HepG2 (cell line): Measurements from ENCODE around the gene CPT1B. TPM values are rescaled to one million over a fixed set of nuclear protein-coding genes. Genes with fewer than 3 reads are reported as not detected.

Experiments used
- FOXO1 ChIP-seq: sonication (generic); formaldehyde crosslinking; IDR thresholded peaks from 2 replicates; pipeline ENCODE4 v1.4.0; 2020; ENCODE audit warnings: missing genetic modification reagents
- GATAD1 ChIP-seq: IDR thresholded peaks from 2 replicates; pipeline ENCODE4 v1.6.1; 2016; ENCODE audit warnings: missing genetic modification reagents, missing compliant biosample characterization
- GZF1 ChIP-seq: sonication (generic); formaldehyde crosslinking; IDR thresholded peaks from 2 replicates; pipeline ENCODE4 v1.5.1; 2020; ENCODE audit warnings: mild to moderate bottlenecking, missing genetic modification reagents
- HDAC1 ChIP-seq: sonication (generic); formaldehyde crosslinking; IDR thresholded peaks from 2 replicates; pipeline ENCODE4 v1.5.1; 2020; ENCODE audit warnings: mild to moderate bottlenecking, missing genetic modification reagents
- KAT7 ChIP-seq: IDR thresholded peaks from 2 replicates; pipeline ENCODE4 v1.6.1; 2018; ENCODE audit warnings: borderline replicate concordance, missing compliant biosample characterization
- MAZ ChIP-seq, 2 experiments: sonication (generic) in 1 of 2; formaldehyde crosslinking in 1 of 2; IDR thresholded peaks; 2 replicates each; pipeline versions ENCODE4 v1.5.0 to v1.6.1; 2012 to 2020; ENCODE audit warnings: low read depth in 2 of 2, mild to moderate bottlenecking in 2 of 2, borderline replicate concordance in 1 of 2, improper control_type of control experiment in 1 of 2, low read length in 1 of 2, missing genetic modification reagents in 1 of 2, moderate library complexity in 1 of 2
- MBD4 ChIP-seq: IDR thresholded peaks from 2 replicates; pipeline ENCODE4 v1.6.1; 2012; ENCODE audit warnings: low read length, inconsistent platforms, borderline replicate concordance
- MYNN ChIP-seq: sonication (generic); formaldehyde crosslinking; IDR thresholded peaks from 2 replicates; pipeline ENCODE4 v1.4.0; 2020; ENCODE audit warnings: mild to moderate bottlenecking, low read depth, missing genetic modification reagents
- PAF1 ChIP-seq: IDR thresholded peaks from 2 replicates; pipeline ENCODE4 v1.6.1; 2016; ENCODE audit warnings: missing genetic modification reagents, missing compliant biosample characterization
- PHF5A ChIP-seq: IDR thresholded peaks from one replicate; pipeline ENCODE4 v1.6.1; 2018; ENCODE audit warnings: low read depth, missing genetic modification reagents; ENCODE audit not compliant: unreplicated experiment
- PPARG ChIP-seq: conservative IDR thresholded peaks from 2 replicates; pipeline ENCODE4 v1.6.1; 2016; ENCODE audit warnings: missing biosample characterization, missing genetic modification reagents
- RAD21 ChIP-seq: fragments of 450-650 bp; formaldehyde crosslinking; IDR thresholded peaks from 2 replicates; pipeline ENCODE4 v1.5.0; 2020; ENCODE audit warnings: mild to moderate bottlenecking
- RBAK ChIP-seq: sonication (generic); formaldehyde crosslinking; IDR thresholded peaks from 2 replicates; pipeline ENCODE4 v1.5.1; 2020; ENCODE audit warnings: mild to moderate bottlenecking, missing genetic modification reagents
- ZFP36L2 ChIP-seq: sonication (generic); formaldehyde crosslinking; IDR thresholded peaks from 2 replicates; pipeline ENCODE4 v1.4.0; 2020; ENCODE audit warnings: missing genetic modification reagents
- ZFY ChIP-seq: sonication (generic); formaldehyde crosslinking; IDR thresholded peaks from 2 replicates; pipeline ENCODE4 v1.4.0; 2020; ENCODE audit warnings: missing genetic modification reagents
- ZKSCAN5 ChIP-seq: sonication (generic); formaldehyde crosslinking; IDR thresholded peaks from 2 replicates; pipeline ENCODE4 v1.5.1; 2020; ENCODE audit warnings: mild to moderate bottlenecking, missing genetic modification reagents
- ZNF225 ChIP-seq: sonication (generic); formaldehyde crosslinking; IDR thresholded peaks from 2 replicates; pipeline ENCODE4 v1.4.0; 2020; ENCODE audit warnings: mild to moderate bottlenecking, missing genetic modification reagents
- ZNF234 ChIP-seq: sonication (generic); formaldehyde crosslinking; conservative IDR thresholded peaks from 2 replicates; pipeline ENCODE4 v1.5.1; 2020; ENCODE audit warnings: mild to moderate bottlenecking, missing genetic modification reagents
- ZNF547 ChIP-seq: sonication (generic); formaldehyde crosslinking; IDR thresholded peaks from 2 replicates; pipeline ENCODE4 v1.5.1; 2020; ENCODE audit warnings: mild to moderate bottlenecking, missing genetic modification reagents
- ZSCAN21 ChIP-seq: sonication (generic); formaldehyde crosslinking; IDR thresholded peaks from 2 replicates; pipeline ENCODE4 v1.8.0; 2022; ENCODE audit warnings: mild to moderate bottlenecking, missing genetic modification reagents, moderate library complexity, borderline replicate concordance
- polyA plus RNA-seq, 8 experiments: library from polyadenylated mRNA; depleted of rRNA in 3 of 8; stranded (reverse) in 7 of 8; unstranded in 1 of 8; fragments of >200 nt; fragmentation: Illumina TruSeq in 4 of 8; extraction: Trizol in 4 of 8; gene quantifications; 2 replicates each; pipeline versions ENCODE4 v1.2.1 to v1.2.3, GENCODE V29; 2011 to 2016; ENCODE audit warnings: low read depth in 4 of 8, missing spikeins in 1 of 8, mixed read lengths in 1 of 8; ENCODE audit not compliant: insufficient read depth in 1 of 8
- total RNA-seq, 5 experiments: library from RNA; depleted of rRNA; stranded (reverse); fragments of >200 nt; fragmentation: Illumina TruSeq; extraction: Trizol; gene quantifications; 2 replicates each; pipeline ENCODE4 v1.2.3, GENCODE V29; 2016; ENCODE audit warnings: low read depth in 1 of 5
- TF ChIP-seq, protein P1 (sequence below), 2 experiments: sonication (generic) in 1 of 2; formaldehyde crosslinking in 1 of 2; IDR thresholded peaks; 2 replicates each; pipeline versions ENCODE4 v1.5.1 to v1.6.1; 2011 to 2020; ENCODE audit warnings: borderline replicate concordance in 1 of 2, low read depth in 1 of 2, low read length in 1 of 2, mild to moderate bottlenecking in 1 of 2, missing genetic modification reagents in 1 of 2, moderate library complexity in 1 of 2
- TF ChIP-seq, protein P2 (sequence below): sonication (generic); formaldehyde crosslinking; IDR thresholded peaks from 2 replicates; pipeline ENCODE4 v1.4.0; 2020; ENCODE audit warnings: missing genetic modification reagents, low read depth, mild to moderate bottlenecking, borderline replicate concordance
- TF ChIP-seq, protein P3 (sequence below): sonication (generic); formaldehyde crosslinking; IDR thresholded peaks from 2 replicates; pipeline ENCODE4 v1.4.0; 2020; ENCODE audit warnings: mild to moderate bottlenecking, missing genetic modification reagents
- TF ChIP-seq, protein P4 (sequence below): sonication (generic); formaldehyde crosslinking; IDR thresholded peaks from 2 replicates; pipeline ENCODE4 v1.4.0; 2020; ENCODE audit warnings: mild to moderate bottlenecking, missing genetic modification reagents

Gene CPT1B
- total and polyA plus RNA-seq, 2 of the 13 experiments (the other 11 are each of a cell fraction or from before 2014, with no cell fraction given): 9.2 to 19.5 TPM

DNA sequence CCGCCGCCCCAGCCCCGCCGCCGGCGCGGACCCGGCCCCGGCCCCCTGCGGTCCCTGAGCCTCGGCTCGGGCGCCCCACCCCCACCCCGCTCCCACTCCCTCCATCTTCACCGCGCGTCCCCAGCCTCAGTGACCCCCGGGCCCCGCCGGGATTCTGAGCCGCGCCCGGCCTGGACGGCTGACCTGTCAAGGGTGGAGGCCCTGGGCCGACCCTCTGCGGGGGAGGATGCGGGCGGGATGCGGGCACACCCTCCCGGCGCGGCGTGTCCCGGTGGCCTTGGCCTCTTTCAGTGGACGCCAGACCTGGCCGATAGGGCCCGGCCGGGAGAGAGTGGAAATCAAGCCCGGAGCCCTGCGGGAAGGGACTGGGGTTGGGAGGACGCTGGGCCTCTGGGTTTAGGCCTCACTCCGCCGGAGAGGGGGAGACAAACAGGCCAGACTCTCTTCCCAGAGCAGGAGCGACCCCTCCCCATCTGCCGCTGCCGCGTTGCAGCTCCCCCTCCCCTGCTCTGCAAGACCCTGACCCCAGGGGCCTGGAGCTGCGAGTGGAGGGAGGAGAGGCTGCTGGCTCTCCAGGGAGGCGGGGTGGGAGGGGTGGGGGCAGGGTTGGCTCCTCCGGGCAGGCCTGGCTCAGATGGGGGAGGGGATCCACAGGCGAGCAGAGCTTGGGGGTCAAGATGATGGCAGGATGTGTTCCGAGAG is 22.9 kb upstream of the CPT1B start (continued):
- TF ChIP-seq ZFY (CRISPR knock-in tag) (peak; percentile 55), MBD4 (no peak), PAF1 (CRISPR knock-in tag) (no peak), ZKSCAN5 (CRISPR knock-in tag) (no peak), KAT7 (CRISPR knock-in tag) (no peak), ZNF547 (CRISPR knock-in tag) (no peak), MAZ (IDR thresholded peaks at IDR 0.05; ENCODE audit: borderline replicate concordance, low read depth, low read length) (no peak), MAZ (CRISPR knock-in tag; IDR thresholded peaks at IDR 0.05; ENCODE audit: low read depth) (0 out of 2 replicates have a peak, but pooled peaks have one; percentile 24), PPARG (CRISPR knock-in tag) (no peak), PHF5A (no peak), ZSCAN21 (CRISPR knock-in tag) (no peak), GZF1 (CRISPR knock-in tag) (no peak), ZFP36L2 (CRISPR knock-in tag) (no peak), HDAC1 (CRISPR knock-in tag) (no peak), RBAK (no peak), ZNF234 (CRISPR knock-in tag) (no peak), ZNF225 (no peak), MYNN (CRISPR knock-in tag) (no peak), RAD21 (no peak), FOXO1 (CRISPR knock-in tag) (no peak), GATAD1 (CRISPR knock-in tag) (no peak)
- TF ChIP-seq, protein P1, sequence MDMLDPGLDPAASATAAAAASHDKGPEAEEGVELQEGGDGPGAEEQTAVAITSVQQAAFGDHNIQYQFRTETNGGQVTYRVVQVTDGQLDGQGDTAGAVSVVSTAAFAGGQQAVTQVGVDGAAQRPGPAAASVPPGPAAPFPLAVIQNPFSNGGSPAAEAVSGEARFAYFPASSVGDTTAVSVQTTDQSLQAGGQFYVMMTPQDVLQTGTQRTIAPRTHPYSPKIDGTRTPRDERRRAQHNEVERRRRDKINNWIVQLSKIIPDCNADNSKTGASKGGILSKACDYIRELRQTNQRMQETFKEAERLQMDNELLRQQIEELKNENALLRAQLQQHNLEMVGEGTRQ (IDR thresholded peaks at IDR 0.05; ENCODE audit: low read depth, low read length): no peak
- TF ChIP-seq, protein P1 (CRISPR knock-in tag; IDR thresholded peaks at IDR 0.05; ENCODE audit: borderline replicate concordance): no peak
- TF ChIP-seq, protein P2, sequence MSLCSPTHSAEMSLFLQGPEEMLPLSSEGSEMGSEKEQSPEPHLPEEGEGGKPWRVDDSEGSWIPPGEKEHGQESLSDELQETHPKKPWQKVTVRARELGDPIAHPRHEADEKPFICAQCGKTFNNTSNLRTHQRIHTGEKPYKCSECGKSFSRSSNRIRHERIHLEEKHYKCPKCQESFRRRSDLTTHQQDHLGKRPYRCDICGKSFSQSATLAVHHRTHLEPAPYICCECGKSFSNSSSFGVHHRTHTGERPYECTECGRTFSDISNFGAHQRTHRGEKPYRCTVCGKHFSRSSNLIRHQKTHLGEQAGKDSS (CRISPR knock-in tag): no peak
- TF ChIP-seq, protein P3, sequence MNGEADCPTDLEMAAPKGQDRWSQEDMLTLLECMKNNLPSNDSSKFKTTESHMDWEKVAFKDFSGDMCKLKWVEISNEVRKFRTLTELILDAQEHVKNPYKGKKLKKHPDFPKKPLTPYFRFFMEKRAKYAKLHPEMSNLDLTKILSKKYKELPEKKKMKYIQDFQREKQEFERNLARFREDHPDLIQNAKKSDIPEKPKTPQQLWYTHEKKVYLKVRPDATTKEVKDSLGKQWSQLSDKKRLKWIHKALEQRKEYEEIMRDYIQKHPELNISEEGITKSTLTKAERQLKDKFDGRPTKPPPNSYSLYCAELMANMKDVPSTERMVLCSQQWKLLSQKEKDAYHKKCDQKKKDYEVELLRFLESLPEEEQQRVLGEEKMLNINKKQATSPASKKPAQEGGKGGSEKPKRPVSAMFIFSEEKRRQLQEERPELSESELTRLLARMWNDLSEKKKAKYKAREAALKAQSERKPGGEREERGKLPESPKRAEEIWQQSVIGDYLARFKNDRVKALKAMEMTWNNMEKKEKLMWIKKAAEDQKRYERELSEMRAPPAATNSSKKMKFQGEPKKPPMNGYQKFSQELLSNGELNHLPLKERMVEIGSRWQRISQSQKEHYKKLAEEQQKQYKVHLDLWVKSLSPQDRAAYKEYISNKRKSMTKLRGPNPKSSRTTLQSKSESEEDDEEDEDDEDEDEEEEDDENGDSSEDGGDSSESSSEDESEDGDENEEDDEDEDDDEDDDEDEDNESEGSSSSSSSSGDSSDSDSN (CRISPR knock-in tag): peak; percentile 60; the same call in 1 of the 2 replicates
- TF ChIP-seq, protein P4, sequence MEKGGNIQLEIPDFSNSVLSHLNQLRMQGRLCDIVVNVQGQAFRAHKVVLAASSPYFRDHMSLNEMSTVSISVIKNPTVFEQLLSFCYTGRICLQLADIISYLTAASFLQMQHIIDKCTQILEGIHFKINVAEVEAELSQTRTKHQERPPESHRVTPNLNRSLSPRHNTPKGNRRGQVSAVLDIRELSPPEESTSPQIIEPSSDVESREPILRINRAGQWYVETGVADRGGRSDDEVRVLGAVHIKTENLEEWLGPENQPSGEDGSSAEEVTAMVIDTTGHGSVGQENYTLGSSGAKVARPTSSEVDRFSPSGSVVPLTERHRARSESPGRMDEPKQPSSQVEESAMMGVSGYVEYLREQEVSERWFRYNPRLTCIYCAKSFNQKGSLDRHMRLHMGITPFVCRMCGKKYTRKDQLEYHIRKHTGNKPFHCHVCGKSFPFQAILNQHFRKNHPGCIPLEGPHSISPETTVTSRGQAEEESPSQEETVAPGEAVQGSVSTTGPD (CRISPR knock-in tag): no peak
